K562 (cell line): ENCODE data around the gene RBM26. TPM values are rescaled to one million over a fixed set of nuclear protein-coding genes. Genes with fewer than 3 reads are reported as not detected.

Experiments
- ATAC-seq: fragments of 200-7000 bp; cut with Tn5 transposase; 3 replicates; pipeline ENCODE4 v1.9.1; 2020; ENCODE audit warnings: moderate library complexity
- BruUV-seq: library from RNA; stranded (reverse); fragments of 400-500 nt; replicated peaks from 2 replicates; lab custom pipeline; 2021; lab: Mats Ljungman, UMichigan
- CTCF ChIA-PET: fragments of 300-600 bp; formaldehyde crosslinking; extraction: SDS; loops from one replicate; lab custom pipeline; 2021; ENCODE audit warnings: low intra/inter-chr PET ratio; lab: Yijun Ruan, JAX
- POLR2A ChIA-PET: fragments of 300-600, 350-650 bp; sonication (Branson Sonifier 250); formaldehyde crosslinking; extraction: SDS; loops from one replicate; lab custom pipeline; 2021; ENCODE audit warnings: antibody characterized with exemption, inconsistent platforms; lab: Yijun Ruan, JAX
- DNase-seq, 4 experiments: peaks; one replicate each; pipeline versions ENCODE4 v3.0.0 to v3.0.0-alpha.2; 2011 to 2018; ENCODE audit warnings: low spot score in 3 of 4, mixed read lengths in 3 of 4; ENCODE audit errors: extremely low read depth in 1 of 4
- FAIRE-seq: peaks from 2 replicates; lab custom pipeline; 2011; peaks lifted over from hg19 to GRCh38; lab: Jason Lieb, UNC
- H2AFZ ChIP-seq: 2 replicates; pipeline ENCODE4 v1.6.0; 2011; ENCODE audit warnings: low read depth, low read length, control low read depth, inconsistent platforms
- H3K27ac ChIP-seq: fragments of 200-600 bp; 3 replicates; pipeline ENCODE4 v1.8.0; 2011; ENCODE audit warnings: low read depth, mild to moderate bottlenecking, control low read depth, inconsistent platforms, low read length, moderate library complexity, mixed read lengths; ENCODE audit errors: extremely low read depth
- H3K27me3 ChIP-seq, 2 experiments: fragments of 300-600 bp in 1 of 2; 2 replicates in 1 of 2; 3 replicates in 1 of 2; pipeline versions ENCODE4 v1.6.0 to v1.8.0; 2011; ENCODE audit warnings: inconsistent platforms in 2 of 2, low read length in 2 of 2, mild to moderate bottlenecking in 1 of 2, mixed read lengths in 1 of 2, moderate library complexity in 1 of 2; ENCODE audit not compliant: control insufficient read depth in 2 of 2, insufficient read depth in 2 of 2
- H3K36me3 ChIP-seq: fragments of 300-600 bp; 3 replicates; pipeline ENCODE4 v1.8.0; 2011; ENCODE audit warnings: mild to moderate bottlenecking, low read length, inconsistent platforms; ENCODE audit not compliant: control insufficient read depth, insufficient read depth
- H3K4me1 ChIP-seq, 2 experiments: fragments of 200-600 bp in 1 of 2; replicated peaks in 1 of 2; 2 replicates in 1 of 2; 3 replicates in 1 of 2; pipeline versions ENCODE4 v1.5.1 to v1.8.0; 2011; ENCODE audit warnings: inconsistent platforms in 2 of 2, low read length in 2 of 2, mild to moderate bottlenecking in 1 of 2, mixed read lengths in 1 of 2, moderate library complexity in 1 of 2; ENCODE audit not compliant: control insufficient read depth in 2 of 2, insufficient read depth in 2 of 2
- H3K4me2 ChIP-seq: 2 replicates; pipeline ENCODE4 v1.6.1; 2011; ENCODE audit warnings: low read length, control low read depth, inconsistent platforms, mixed read lengths; ENCODE audit not compliant: insufficient read depth
- H3K4me3 ChIP-seq: fragments of 200-600 bp; sonication (generic), shearing (Covaris generic); 2 replicates; pipeline ENCODE4 v1.5.1; 2016; ENCODE audit warnings: control low read depth, inconsistent platforms
- H3K79me2 ChIP-seq: fragments of 200-600 bp; 3 replicates; pipeline ENCODE4 v1.8.0; 2011; ENCODE audit warnings: low read length, inconsistent platforms; ENCODE audit not compliant: control insufficient read depth, insufficient read depth
- H3K9ac ChIP-seq, 2 experiments: 2 replicates each; pipeline versions ENCODE4 v1.6.0 to v1.6.1; 2011; ENCODE audit warnings: low read depth in 2 of 2, low read length in 2 of 2, control low read depth in 1 of 2, inconsistent platforms in 1 of 2, mild to moderate bottlenecking in 1 of 2, mixed read lengths in 1 of 2; ENCODE audit not compliant: insufficient read depth in 1 of 2
- H3K9me1 ChIP-seq: one replicate; pipeline ENCODE4 v1.6.0; 2011; ENCODE audit warnings: inconsistent platforms, mild to moderate bottlenecking, low read length, moderate library complexity; ENCODE audit not compliant: control insufficient read depth, insufficient read depth
- H3K9me3 ChIP-seq: replicated peaks from 2 replicates; pipeline ENCODE4 v1.5.1; 2011; ENCODE audit warnings: low read depth, low read length, inconsistent platforms; ENCODE audit not compliant: control insufficient read depth, insufficient read depth
- H4K20me1 ChIP-seq: replicated peaks from 2 replicates; pipeline ENCODE4 v1.6.1; 2011; ENCODE audit warnings: low read length, inconsistent platforms, mixed read lengths; ENCODE audit not compliant: control insufficient read depth, insufficient read depth
- ARID1B ChIP-seq: fragments of 450-650 bp; IDR thresholded peaks from 2 replicates; pipeline ENCODE4 v1.6.1; 2016; ENCODE audit warnings: antibody characterized with exemption, mild to moderate bottlenecking, inconsistent platforms
- FOXA1 ChIP-seq: fragments of 450-650 bp; IDR thresholded peaks from 2 replicates; pipeline ENCODE4 v1.6.1; 2016; ENCODE audit warnings: mild to moderate bottlenecking, borderline replicate concordance
- KHSRP ChIP-seq: fragments of 450-650 bp; IDR thresholded peaks from 2 replicates; pipeline ENCODE4 v1.6.1; 2017
- NCOR1 ChIP-seq: fragments of 450-650 bp; IDR thresholded peaks from 2 replicates; pipeline ENCODE4 v1.6.1; 2016; ENCODE audit warnings: mild to moderate bottlenecking, moderate library complexity
- NFE2L1 ChIP-seq: fragments of 450-650 bp; IDR thresholded peaks from 2 replicates; pipeline ENCODE4 v1.6.1; 2016; ENCODE audit warnings: missing genetic modification characterization, low read depth, mild to moderate bottlenecking, missing compliant biosample characterization, moderate library complexity, borderline replicate concordance
- NFYB ChIP-seq: IDR thresholded peaks from 2 replicates; pipeline ENCODE4 v1.6.1; 2011; ENCODE audit warnings: mild to moderate bottlenecking, moderate library complexity; ENCODE audit not compliant: insufficient read length; ENCODE audit errors: extremely low read depth
- TAL1 ChIP-seq: fragments of 450-650 bp; IDR thresholded peaks from 2 replicates; pipeline ENCODE4 v1.6.1; 2016; ENCODE audit warnings: mild to moderate bottlenecking
- TBL1XR1 ChIP-seq, 2 experiments: IDR thresholded peaks; 2 replicates each; pipeline ENCODE4 v1.6.1; 2012; ENCODE audit warnings: improper control_type of control experiment in 2 of 2, low read length in 2 of 2, mild to moderate bottlenecking in 1 of 2
- UBTF ChIP-seq, 2 experiments: IDR thresholded peaks; 2 replicates each; pipeline ENCODE4 v1.6.1; 2012; ENCODE audit warnings: improper control_type of control experiment in 2 of 2, low read depth in 2 of 2, low read length in 2 of 2, borderline replicate concordance in 1 of 2
- ZBTB2 ChIP-seq: fragments of 450-650 bp; IDR thresholded peaks from 2 replicates; pipeline ENCODE4 v1.6.1; 2016; ENCODE audit warnings: antibody characterized with exemption
- ZNF512 ChIP-seq: IDR thresholded peaks from 2 replicates; pipeline ENCODE4 v1.6.1; 2016; ENCODE audit warnings: missing genetic modification characterization, missing compliant biosample characterization
- WGBS: fragments of 100-300 bp; shearing (Covaris generic); methylation state at CpG from one replicate; pipeline ENCODE4 v1.1.6; 2016; ENCODE audit warnings: low coverage, mixed read lengths; ENCODE audit not compliant: insufficient coverage; ENCODE audit errors: missing lambda C conversion rate; 5-methylcytosine and 5-hydroxymethylcytosine counted together
- in situ Hi-C: fragments of 300-500 bp; cut with MboI; formaldehyde crosslinking; loops from 4 replicates; pipeline ENCODE4 v1.15.0; 2018; ENCODE audit warnings: inconsistent platforms, mixed read lengths
- intact Hi-C: fragments of 100-400 bp; cut with micrococcal nuclease; formaldehyde crosslinking; loops from 2 replicates; pipeline ENCODE4 v1.14.2; 2022
- polyA plus RNA-seq, 8 experiments: library from polyadenylated mRNA; depleted of rRNA in 4 of 8; stranded (reverse) in 5 of 8; unstranded in 3 of 8; fragments of >200 nt; fragmentation: Nextera tagmentation in 2 of 8; fragmentation: Illumina TruSeq in 1 of 8; extraction: Ambion mirVana in 2 of 8; extraction: Trizol in 1 of 8; gene quantifications; 2 replicates each; pipeline versions ENCODE4 v1.2.1 to v1.2.3, GENCODE V29; 2011 to 2014; ENCODE audit warnings: inconsistent platforms in 1 of 8, missing spikeins in 1 of 8
- total RNA-seq, 7 experiments: library from RNA; depleted of rRNA in 6 of 7; stranded (reverse); fragments of >200 nt in 6 of 7; fragmentation: Illumina TruSeq in 2 of 7; extraction: Trizol in 2 of 7; gene quantifications; 2 replicates each; pipeline versions ENCODE4 v1.2.1 to v1.2.3, GENCODE V29; 2011 to 2021; ENCODE audit warnings: low replicate concordance in 1 of 7
- TF ChIP-seq, protein P1 (sequence below): fragments of 200-800 bp; sonication (Bioruptor generic); IDR thresholded peaks from 2 replicates; pipeline ENCODE4 v1.6.1; 2017; ENCODE audit warnings: missing genetic modification characterization, missing compliant biosample characterization

The RBM26 gene
- total and polyA plus RNA-seq, 9 of the 15 experiments (the other 6 are each of a cell fraction or from before 2014, with no cell fraction given) = 10.0 to 42.4 (median 26.4) TPM

DNA sequence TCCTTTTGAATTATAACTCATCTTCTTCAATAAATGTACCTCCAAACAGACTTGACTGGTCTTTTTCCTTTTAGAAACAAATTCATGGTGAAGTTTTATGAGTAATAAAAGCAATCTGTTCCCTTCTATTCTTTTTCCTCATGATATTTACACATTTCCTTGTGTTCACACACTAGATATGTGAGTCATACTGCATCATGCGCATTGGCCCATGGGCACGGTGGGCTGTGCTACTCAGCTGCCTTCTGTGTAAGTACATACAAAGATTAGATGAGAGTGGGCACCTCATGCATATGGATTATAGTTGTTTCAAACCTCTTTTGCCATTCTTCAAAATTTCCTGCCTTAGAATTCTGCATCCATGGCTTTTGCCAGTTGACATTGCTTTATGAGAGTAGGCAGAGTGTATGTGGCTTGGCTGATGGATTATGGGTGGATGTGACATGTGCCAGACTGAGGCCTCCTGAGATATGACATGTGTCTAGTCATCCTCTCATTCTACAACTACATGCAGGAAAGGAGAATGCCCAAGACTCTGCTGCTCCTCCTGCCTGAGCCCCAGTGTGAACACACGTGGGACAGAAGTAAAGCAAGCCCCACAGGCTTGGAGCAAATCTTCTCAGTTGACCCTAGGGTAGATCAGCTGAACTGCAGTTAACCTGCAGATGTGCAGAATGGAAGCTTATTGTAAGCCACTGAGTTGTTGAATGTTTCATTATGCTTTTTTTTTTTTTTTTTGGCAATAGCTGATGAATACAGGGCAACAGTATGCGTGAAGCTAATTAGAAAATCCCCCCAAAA lies 109.9 kb downstream of the RBM26 start (continued):
- TF ChIP-seq, protein P1, sequence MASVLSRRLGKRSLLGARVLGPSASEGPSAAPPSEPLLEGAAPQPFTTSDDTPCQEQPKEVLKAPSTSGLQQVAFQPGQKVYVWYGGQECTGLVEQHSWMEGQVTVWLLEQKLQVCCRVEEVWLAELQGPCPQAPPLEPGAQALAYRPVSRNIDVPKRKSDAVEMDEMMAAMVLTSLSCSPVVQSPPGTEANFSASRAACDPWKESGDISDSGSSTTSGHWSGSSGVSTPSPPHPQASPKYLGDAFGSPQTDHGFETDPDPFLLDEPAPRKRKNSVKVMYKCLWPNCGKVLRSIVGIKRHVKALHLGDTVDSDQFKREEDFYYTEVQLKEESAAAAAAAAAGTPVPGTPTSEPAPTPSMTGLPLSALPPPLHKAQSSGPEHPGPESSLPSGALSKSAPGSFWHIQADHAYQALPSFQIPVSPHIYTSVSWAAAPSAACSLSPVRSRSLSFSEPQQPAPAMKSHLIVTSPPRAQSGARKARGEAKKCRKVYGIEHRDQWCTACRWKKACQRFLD (CRISPR knock-in tag) = no peak
- TF ChIP-seq KHSRP (no peak), ZBTB2 (no peak), FOXA1 (no peak)

DNA sequence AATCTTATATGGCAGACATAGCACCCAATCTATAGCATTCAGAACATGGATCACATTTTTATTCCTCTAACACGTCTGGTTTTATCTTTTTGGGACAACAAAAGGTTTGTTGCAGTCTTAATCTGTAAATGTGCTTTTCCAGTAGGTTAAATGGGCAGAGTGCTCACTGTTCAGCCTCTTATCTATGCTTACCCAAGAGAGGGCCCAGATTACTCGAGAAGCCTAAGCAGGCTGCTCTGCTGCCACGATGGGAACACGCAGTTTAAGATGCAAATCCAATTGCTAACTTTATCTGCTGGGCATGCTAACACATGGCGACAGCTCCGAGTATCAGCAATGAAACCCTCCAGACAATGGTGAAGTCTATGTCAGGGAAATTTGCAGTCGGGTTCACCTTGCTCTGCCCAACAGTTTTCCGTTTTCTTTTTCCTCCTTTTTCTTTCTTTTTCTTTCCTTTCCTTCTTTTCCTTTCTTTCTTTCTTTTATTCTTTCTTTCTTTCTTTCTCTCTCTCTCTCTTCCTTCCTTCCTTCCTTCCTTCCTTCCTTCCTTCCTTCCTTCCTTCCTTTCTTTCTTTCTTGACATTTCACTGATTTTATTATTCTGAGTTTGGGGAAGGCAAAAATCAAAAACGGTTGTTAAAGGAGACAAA lies 115.3 kb downstream of the RBM26 start:
- Histone ChIP-seq H3K4me3 (no peak overlapping the region), H3K27me3 (no peaks in the 10 kb centered on the region; a peak in 1 of 5 replicates), H3K27ac (no peak overlapping the region), H3K36me3 (no peaks in the 10 kb centered on the region), H3K9ac (no peak overlapping the region), H3K79me2 (no peaks in the 10 kb centered on the region), H3K4me1 (no peaks in the 10 kb centered on the region), H3K9me1 (no peaks in the 10 kb centered on the region), H3K9me3 (no peaks in the 10 kb centered on the region), H2AFZ (no peak overlapping the region), H4K20me1 (no peaks in the 10 kb centered on the region), H3K4me2 (no peak overlapping the region)
- in situ Hi-C loops = no loop called here
- peak; percentile 85 for ATAC-seq
- no TSS peak for BruUV-seq
- 0% methylated on average over 7 of the region's 9 CpGs for WGBS
- ChIA-PET CTCF (no interaction called here), POLR2A (no interaction called here)
- intact Hi-C loops = no loop called here
- peak; percentile 72 for FAIRE-seq
- DNase-seq = peak in 2 of 4 experiments; percentile 17 to 41
- TF ChIP-seq UBTF (IDR thresholded peaks at IDR 0.05; ENCODE audit: borderline replicate concordance in 1 of 2, low read depth in 2 of 2, low read length in 2 of 2) (no peak), ZNF512 (tag) (peak; percentile 94), NFE2L1 (tag) (no peak), TAL1 (peak; percentile 71), NFYB (no peak), NCOR1 (peak; percentile 19; the same call in 1 of the 2 replicates), TBL1XR1 (IDR thresholded peaks at IDR 0.05; ENCODE audit: low read length in 2 of 2) (no peak), ARID1B (peak; percentile 54; the same call in 1 of the 2 replicates)
